ENCODE data around the gene P2RY14.

DNA sequence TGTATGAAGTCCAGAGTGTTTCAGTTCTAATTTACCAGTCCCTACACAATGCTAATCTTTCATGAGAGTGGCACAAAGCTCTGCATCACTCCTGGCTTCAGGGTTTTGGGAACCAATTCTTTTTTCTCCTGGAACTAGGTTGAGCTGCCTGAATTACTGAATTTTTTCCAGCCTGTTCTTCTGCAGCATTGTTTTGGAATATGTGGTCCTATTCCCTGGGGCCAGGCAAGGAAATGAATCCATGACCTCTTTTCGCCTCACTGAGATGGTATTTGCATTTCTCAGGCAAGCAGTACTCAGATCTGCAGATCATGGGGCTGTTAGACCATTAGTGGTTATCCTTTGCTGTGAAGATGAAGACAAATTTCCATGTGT lies 49.7 kb downstream of the P2RY14 start:
- TF ChIP-seq EP300 (IDR thresholded peaks at IDR 0.05; ENCODE audit: low read depth) (no peak), POLR2AphosphoS5 (IDR thresholded peaks at IDR 0.05) (no peak), POLR2A (IDR thresholded peaks at IDR 0.05) (no peak)
- TF ChIP-seq, protein P1, sequence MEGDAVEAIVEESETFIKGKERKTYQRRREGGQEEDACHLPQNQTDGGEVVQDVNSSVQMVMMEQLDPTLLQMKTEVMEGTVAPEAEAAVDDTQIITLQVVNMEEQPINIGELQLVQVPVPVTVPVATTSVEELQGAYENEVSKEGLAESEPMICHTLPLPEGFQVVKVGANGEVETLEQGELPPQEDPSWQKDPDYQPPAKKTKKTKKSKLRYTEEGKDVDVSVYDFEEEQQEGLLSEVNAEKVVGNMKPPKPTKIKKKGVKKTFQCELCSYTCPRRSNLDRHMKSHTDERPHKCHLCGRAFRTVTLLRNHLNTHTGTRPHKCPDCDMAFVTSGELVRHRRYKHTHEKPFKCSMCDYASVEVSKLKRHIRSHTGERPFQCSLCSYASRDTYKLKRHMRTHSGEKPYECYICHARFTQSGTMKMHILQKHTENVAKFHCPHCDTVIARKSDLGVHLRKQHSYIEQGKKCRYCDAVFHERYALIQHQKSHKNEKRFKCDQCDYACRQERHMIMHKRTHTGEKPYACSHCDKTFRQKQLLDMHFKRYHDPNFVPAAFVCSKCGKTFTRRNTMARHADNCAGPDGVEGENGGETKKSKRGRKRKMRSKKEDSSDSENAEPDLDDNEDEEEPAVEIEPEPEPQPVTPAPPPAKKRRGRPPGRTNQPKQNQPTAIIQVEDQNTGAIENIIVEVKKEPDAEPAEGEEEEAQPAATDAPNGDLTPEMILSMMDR (IDR thresholded peaks at IDR 0.05), result no peak

Measured in transverse colon (tissue), 4 donors.